ENCODE data around the gene AKAP13. TPM values are rescaled to one million over a fixed set of nuclear protein-coding genes. Genes with fewer than 3 reads are reported as not detected.
"Not testable (repeated sequence)": the region's sequence is repeated elsewhere in the genome, so short reads cannot be mapped to it uniquely, and the experiment has no call there.

AKAP13 gene
- total RNA-seq, 1 donor from 2014 or later: 238 TPM

GRCh38 chr15:85501574-85501973 lies 121.2 kb downstream of the AKAP13 start:
- no peak for ATAC-seq
- intact Hi-C loops (cut with DNase I): no loop called here
- DNase-seq (ENCODE audit: low spot score): no peak

GRCh38 chr15:85503151-85503799 lies 122.9 kb downstream of the AKAP13 start:
- intact Hi-C loops (cut with DNase I): no loop called here
- DNase-seq (ENCODE audit: low spot score) (no peak), ATAC-seq (no peak)

- ATAC-seq: peak; percentile 68
- intact Hi-C loops (cut with DNase I): no loop called here
- no peak for DNase-seq (ENCODE audit: low spot score)
These were observed 124.6 kb downstream of the AKAP13 start for GRCh38 chr15:85504749-85505676.

GRCh38 chr15:85507114-85507513 lies 126.7 kb downstream of the AKAP13 start:
- intact Hi-C loops (cut with DNase I): no loop called here
- ATAC-seq: no peak
- no peak for DNase-seq (ENCODE audit: low spot score)

- no peak for ATAC-seq
- intact Hi-C loops (cut with DNase I): no loop called here
- DNase-seq (ENCODE audit: low spot score): no peak
These were observed 129.6 kb downstream of the AKAP13 start for GRCh38 chr15:85509973-85510372.

- no peak for DNase-seq (ENCODE audit: low spot score)
- ATAC-seq: no peak
- intact Hi-C loops (cut with DNase I): no loop called here
These were observed 134.0 kb downstream of the AKAP13 start for GRCh38 chr15:85514413-85514812.

- DNase-seq (ENCODE audit: low spot score) (no peak), ATAC-seq (no peak)
- intact Hi-C loops (cut with DNase I): no loop called here
These were observed 134.8 kb downstream of the AKAP13 start for GRCh38 chr15:85515212-85515611.

- intact Hi-C loops (cut with DNase I): no loop called here
- no peak for DNase-seq (ENCODE audit: low spot score)
- no peak for ATAC-seq
These were observed 136.7 kb downstream of the AKAP13 start for GRCh38 chr15:85517086-85517485.

GRCh38 chr15:85518979-85519761 lies 138.8 kb downstream of the AKAP13 start:
- no peak for DNase-seq (ENCODE audit: low spot score)
- ATAC-seq: peak; percentile 24
- intact Hi-C loops (cut with DNase I): no loop called here

GRCh38 chr15:85520650-85521049 lies 140.2 kb downstream of the AKAP13 start:
- intact Hi-C loops (cut with DNase I): no loop called here
- DNase-seq (ENCODE audit: low spot score) (no peak), ATAC-seq (no peak)

- intact Hi-C loops (cut with DNase I): no loop called here
- ATAC-seq (no peak), DNase-seq (ENCODE audit: low spot score) (no peak)
These were observed 143.1 kb downstream of the AKAP13 start for GRCh38 chr15:85523530-85523929.

GRCh38 chr15:85525755-85526154 lies 145.4 kb downstream of the AKAP13 start:
- no peak for ATAC-seq
- intact Hi-C loops (cut with DNase I): no loop called here
- DNase-seq (ENCODE audit: low spot score): no peak

GRCh38 chr15:85527895-85528294 lies 147.5 kb downstream of the AKAP13 start:
- intact Hi-C loops (cut with DNase I): no loop called here
- ATAC-seq (peak; percentile 93), DNase-seq (ENCODE audit: low spot score) (no peak)

- no peak for ATAC-seq
These were observed 149.7 kb downstream of the AKAP13 start for GRCh38 chr15:85530079-85530478.

GRCh38 chr15:85531083-85531482 lies 150.7 kb downstream of the AKAP13 start:
- intact Hi-C loops (cut with DNase I): no loop called here
- DNase-seq (ENCODE audit: low spot score) (no peak), ATAC-seq (no peak)

More at GRCh38 chr15:85530079-85530478, 149.7 kb downstream of the AKAP13 start:
- intact Hi-C loops (cut with DNase I): no loop called here
- no peak for DNase-seq (ENCODE audit: low spot score)

GRCh38 chr15:85532689-85533088 lies 152.3 kb downstream of the AKAP13 start:
- ATAC-seq: no peak
- DNase-seq (ENCODE audit: low spot score): no peak
- intact Hi-C loops (cut with DNase I): no loop called here

- intact Hi-C loops (cut with DNase I): no loop called here
- ATAC-seq: no peak
- no peak for DNase-seq (ENCODE audit: low spot score)
These were observed 153.6 kb downstream of the AKAP13 start for GRCh38 chr15:85534031-85534430.

- ATAC-seq: peak; percentile 56
- DNase-seq (ENCODE audit: low spot score); intact Hi-C loops (cut with DNase I): not testable (repeated sequence)
These were observed 155.3 kb downstream of the AKAP13 start for GRCh38 chr15:85535533-85536330.

GRCh38 chr15:85536341-85536740 lies 155.9 kb downstream of the AKAP13 start:
- no peak for ATAC-seq
- DNase-seq (ENCODE audit: low spot score): no peak
- intact Hi-C loops (cut with DNase I): no loop called here
